GM19438 (cell line): ENCODE results near the gene PML.
"Not testable (repeated sequence)": the region's sequence is repeated elsewhere in the genome, so short reads cannot be mapped to it uniquely, and the experiment has no call there.

ENCODE experiments used
- ATAC-seq: cut with Tn5 transposase; IDR thresholded peaks from one replicate; pipeline ENCODE4 v1.9.1; 2021; ENCODE audit warnings: low read depth; ENCODE audit not compliant: unreplicated experiment

The PML gene

DNA sequence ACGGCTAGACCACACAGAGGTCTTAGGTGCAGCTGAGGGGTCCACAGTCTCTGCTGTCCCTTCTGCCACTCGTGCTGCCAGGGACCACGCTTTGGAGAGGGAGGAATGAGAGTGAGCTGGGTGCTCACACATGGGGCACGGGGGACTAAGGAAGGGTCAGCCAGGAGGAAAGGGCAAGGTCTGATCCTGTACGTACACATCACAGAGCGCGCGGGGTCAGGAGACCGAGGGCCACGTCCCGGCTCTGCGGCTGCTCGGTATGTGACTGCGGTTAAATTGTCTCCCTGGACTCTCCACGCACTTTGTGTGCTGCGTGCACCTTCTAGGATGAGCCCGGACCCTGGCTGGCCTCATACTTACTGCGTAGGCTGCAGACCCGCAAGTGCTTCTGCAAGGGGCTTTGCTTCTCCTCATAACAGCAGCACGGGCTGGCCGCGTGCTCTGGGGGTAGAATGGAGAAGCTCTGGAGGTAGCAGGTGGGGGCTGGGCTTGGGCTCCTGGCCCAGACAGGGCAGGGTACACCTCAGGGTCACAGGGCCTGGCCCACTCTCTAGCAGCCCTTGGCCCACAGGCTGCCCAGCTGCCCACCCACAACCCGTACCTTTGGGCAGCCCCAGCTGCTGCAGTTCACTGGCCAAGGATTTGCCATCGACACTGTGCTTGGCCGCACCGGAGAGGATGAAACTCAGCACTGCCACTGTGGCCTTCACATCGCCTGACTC is 102.4 kb downstream of the PML start:
- ATAC-seq, result not testable (repeated sequence)
